Measurements from ENCODE around the gene ZNF490.
A peak's percentile ranks its signal among the peaks of the same experiment; 100 is the strongest.
"Not testable (repeated sequence)": the region's sequence is repeated elsewhere in the genome, so short reads cannot be mapped to it uniquely, and the experiment has no call there.

ZNF490 gene

DNA sequence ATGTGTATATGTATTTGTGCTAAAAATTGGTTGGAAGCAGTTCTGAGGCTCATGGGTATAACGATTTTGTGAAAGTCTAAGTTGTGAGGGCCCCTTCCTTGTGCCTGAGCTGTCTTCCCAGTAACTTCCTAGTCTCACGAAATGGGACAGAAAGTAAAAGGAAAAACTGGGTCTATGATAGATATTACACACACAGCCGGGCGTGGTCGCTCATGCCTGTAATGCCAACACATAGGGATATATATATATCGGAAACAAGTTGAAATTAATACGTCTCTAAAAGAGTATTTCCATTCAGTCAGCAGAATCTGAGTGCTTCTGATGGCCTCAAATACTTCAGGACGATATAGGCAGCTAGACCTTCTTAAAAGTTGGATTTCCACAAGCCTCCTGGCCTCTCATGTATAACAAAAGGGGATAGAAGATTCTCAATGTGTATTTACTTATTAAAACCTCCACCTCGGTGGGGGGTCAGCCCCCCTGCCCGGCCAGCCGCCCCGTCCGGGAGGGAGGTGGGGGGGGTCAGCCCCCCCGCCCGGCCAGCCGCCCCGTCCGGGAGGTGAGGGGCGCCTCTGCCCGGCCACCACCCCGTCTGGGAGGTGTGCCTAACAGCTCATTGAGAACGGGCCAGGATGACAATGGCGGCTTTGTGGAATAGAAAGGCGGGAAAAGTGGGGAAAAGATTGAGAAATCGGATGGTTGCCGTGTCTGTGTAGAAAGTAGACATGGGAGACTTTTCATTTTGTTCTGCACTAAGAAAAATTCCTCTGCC, 10.8 kb upstream of the ZNF490 start:
- not testable (repeated sequence) for DNase-seq

DNA sequence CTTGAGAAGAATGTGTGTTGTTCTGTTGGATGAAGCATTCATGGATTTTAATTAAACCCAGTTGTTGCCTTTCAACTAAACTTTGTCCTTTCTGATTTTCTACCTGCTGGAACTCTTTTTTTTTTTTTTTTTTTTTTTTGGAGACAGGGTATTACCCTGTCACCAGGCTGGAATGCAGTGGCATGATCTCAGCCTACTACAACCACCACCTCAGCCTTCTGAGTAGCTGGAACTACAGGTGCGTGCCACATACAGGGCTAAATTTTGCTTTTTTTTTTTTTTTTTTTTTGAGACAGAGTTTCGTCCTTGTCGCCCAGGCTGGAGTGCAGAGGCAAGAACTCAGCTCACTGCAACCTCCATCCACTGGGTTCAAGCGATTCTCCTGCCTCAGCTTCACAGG, 7.0 kb upstream of the ZNF490 start:
- no peak for DNase-seq

- peak; percentile 89 for DNase-seq
These were observed 717 bp upstream of the ZNF490 start for GRCh38 chr19:12611361-12611699.

GRCh38 chr19:12607631-12608030, 3.0 kb downstream of the ZNF490 start:
- DNase-seq, result no peak

- DNase-seq, result no peak
These were observed 3.8 kb downstream of the ZNF490 start for GRCh38 chr19:12606796-12607195.

- DNase-seq, result no peak
These were observed 6.9 kb downstream of the ZNF490 start for GRCh38 chr19:12603714-12604113.

- DNase-seq, result no peak
These were observed 13.0 kb downstream of the ZNF490 start for GRCh38 chr19:12597594-12597993.

DNA sequence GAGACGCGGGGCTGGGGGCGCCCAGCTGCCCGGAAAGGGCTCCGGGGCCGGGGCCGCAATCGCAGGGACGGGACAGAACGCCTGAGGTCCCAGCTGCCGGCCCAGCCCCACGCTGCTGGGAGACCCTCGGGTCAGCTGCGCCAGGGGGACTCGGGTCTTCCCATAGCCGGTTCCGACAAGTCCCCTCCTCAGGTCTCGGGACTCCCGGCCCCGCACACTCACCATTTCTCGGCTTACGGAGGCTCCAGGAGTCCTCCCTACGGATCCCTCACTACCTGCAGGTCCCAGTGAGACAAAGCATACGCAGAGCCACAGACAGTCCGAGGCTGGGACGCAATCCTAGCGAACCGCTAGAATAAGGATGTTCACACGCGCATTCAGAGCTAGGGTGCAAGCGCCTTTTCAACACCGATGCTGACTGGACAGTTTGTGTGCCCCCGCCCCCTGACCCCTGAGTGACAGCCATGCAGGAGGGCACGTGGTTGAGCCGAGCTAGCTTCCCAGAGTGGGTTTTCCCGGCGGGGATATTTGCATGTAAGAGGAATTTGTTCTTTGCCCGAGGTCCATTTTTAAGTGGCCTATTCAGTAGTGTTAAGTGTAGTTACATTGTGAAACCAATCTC, 13.6 kb downstream of the ZNF490 start:
- DNase-seq, result peak; percentile 34

GRCh38 chr19:12596485-12596884, 14.1 kb downstream of the ZNF490 start:
- no peak for DNase-seq

GRCh38 chr19:12581100-12581499, 29.5 kb downstream of the ZNF490 start:
- no peak for DNase-seq

DNA sequence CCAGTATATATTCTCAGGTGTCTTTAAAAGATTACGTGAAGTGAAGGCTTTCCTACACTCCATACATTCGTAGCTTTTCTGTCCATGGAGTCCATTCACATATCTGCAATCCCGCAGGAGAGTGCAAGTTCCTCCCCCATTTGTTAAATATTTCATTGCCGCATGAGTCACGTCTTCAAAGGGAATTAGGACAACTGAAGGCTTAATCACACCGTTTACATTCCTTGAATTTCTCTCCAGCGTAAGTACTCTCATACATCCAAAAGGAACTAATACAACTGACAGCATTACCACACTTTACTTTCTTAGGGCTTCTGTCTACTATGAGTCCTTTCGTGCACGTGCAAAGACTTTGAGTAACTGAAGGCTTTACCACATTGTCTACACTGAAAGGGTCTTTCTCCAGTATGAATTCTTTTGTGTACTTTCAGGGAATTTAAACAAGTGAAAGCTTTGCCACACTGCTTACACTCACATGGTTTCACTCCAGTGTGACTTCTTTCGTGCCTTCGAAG, 30.4 kb downstream of the ZNF490 start:
- no peak for DNase-seq

DNA sequence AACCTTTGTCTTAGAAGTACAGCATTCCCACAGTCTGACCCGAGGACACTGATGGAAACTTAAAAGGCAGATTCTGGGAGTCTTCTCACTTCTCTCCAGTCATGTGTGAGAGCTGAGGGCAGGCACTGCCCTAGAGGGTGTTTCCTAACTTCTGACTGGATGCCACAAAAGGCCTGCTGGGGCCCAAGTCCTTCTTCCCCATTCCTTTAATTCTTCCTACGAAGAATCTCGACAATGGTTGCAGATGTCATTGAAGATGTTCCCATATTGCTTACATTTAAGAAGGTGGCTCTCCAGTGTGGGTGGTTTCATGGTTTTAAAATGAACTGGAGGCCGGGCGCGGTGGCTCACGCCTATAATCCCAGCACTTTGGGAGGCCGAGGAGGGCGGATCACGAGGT, 32.0 kb downstream of the ZNF490 start:
- DNase-seq, result no peak

DNA sequence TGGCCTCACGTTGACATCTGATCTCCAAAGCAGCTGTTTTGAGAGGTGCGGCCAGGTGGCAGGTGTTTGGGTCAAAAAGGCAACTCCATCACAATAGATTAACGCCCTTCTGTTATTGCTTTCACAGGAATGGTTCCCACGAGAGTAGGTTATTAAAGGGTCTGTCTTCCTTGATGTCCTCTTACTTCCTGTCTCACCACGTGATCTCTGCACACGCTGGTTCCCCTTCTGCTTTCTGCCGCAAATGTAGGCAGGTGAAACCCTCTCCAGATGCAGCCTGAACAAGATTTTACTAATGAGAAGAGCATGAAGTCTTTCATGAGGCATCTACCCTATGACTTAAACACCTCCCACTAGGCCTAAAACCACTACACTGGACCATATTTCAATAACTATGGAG, 36.6 kb downstream of the ZNF490 start:
- no peak for DNase-seq

GRCh38 chr19:12567951-12568350, 42.7 kb downstream of the ZNF490 start:
- no peak for DNase-seq

DNA sequence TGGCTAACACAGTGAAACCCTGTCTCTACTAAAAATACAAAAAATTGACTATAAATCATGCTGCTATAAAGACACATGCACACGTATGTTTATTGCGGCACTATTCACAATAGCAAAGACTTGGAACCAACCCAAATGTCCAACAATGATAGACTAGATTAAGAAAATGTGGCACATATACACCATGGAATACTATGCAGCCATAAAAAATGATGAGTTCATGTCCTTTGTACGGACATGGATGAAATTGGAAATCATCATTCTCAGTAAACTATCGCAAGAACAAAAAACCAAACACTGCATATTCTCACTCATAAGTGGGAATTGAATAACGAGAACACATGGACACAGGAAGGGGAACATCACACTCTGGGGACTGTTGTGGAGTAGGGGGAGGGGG, 44.2 kb downstream of the ZNF490 start:
- not testable (repeated sequence) for DNase-seq

DNA sequence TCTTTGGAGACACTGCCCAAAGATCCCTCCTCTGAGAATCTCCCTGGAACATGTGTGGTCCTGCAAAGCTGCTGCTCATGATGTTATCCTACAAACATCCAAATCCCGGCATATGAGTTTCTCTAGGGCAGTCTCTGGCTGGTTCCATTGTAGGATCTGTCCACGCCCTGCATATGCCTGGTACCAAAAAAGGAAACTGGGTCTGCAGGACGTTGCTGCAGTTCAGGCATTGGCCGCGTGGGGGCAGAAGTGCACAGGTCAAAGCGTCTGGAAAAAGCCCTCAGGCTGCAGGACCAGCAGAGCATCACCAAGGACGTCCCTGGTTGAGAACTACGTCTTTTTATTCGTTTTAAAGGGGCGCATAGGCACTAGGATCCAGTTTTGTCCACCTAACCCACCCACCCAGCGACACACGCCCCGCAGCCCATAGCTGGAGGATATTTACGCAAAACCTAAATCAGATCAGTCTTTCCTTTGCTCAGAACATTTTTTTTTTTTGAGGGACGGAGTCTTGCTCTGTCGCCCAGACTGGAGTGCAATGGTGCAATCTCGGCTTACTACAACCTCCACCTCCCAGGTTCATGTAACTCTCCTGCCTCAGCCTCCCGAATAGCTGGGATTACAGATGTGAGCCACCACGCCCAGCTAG, 46.5 kb downstream of the ZNF490 start:
- DNase-seq, result peak; percentile 87

DNA sequence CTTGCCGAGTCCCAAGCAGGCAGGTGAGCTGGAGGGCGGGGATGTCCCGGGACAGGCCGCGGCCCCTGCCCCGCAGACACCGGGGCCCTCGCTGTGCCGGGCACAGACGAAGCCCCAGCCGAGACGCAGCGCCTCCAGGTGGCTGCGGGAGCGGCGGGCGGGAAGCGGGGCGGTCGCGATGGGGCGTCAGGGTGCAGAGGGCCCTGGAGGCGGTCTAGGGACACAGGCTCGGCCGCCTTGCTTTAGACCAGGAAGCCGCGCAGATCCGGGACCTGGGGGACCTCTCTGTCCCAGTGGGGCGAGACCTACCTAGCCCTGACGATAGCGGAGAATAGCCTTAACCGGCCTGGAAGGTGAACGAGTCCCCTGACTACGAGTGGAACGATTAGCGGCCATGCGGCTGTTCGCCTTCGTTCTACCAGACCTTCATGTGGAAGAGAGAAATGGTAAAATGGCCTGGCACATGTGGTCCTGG, 55.1 kb downstream of the ZNF490 start:
- DNase-seq, result no peak

GRCh38 chr19:12551060-12551832, 59.4 kb downstream of the ZNF490 start, which contains the start of gene ZNF564:
Gene ZNF564 (minus strand): TSS chr19:12551482. CDS start chr19:12551332, 150 bp downstream.
- DNase-seq, result peak; percentile 99

DNA sequence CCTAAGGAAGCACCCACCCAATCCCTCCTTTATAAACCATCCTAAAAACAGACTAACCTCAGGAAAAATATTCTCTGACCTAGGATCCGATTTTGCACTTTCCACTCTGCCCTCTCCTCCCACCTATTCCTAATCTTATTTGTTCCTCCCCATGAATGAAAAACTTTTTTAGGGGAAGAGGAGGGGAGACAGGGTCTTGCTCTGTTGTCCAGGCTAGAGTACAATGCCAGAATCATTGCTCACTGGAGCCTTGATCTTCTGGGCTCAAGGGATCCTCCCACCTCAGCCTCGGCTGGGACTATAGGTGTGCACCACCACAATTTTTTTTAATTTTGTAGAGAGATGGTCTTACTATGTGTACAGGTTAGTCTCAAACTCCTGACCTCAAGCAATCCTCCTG, 63.7 kb downstream of the ZNF490 start:
- DNase-seq, result no peak

DNA sequence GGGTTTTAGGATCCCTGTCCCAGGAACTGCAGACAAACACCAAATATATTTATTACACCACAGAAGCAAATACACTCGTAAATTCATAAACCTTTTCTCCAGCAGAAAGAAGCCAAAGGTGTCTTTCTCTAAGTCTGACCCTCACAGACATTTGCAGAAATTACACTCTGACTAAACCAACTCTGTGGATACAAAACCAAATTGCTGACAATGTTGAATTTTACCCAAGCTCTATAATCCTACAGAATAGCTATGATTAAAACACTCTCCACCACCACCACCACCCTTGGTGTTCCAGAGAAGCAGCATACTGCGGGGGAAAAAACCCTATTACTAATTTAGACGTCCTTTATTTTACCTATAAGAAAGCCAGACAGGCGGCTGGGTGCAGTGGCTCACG, 64.5 kb downstream of the ZNF490 start:
- DNase-seq, result no peak

GRCh38 chr19:12545267-12545666, 65.3 kb downstream of the ZNF490 start:
- no peak for DNase-seq

GRCh38 chr19:12544401-12544876, 66.2 kb downstream of the ZNF490 start:
- DNase-seq, result no peak

DNA sequence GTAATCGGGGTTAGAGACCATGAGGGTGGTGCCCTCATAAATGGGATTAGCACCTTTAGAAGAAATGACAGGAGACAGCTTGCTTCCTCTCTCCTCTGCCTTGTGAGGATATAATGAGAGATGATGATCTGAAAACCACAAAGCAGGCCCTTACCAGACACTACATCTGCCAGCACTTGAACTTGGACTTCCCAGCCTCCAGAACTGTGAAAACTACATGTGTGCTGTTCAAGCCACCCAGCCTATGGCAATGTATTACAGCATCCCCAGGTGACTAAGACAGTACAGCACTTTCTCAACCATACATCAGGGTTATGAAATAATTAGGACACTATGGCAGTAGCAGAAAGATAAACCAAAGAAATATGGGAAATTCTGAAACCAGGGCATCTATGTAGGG, 66.8 kb downstream of the ZNF490 start:
- DNase-seq, result no peak
